IMR-90 (cell line): Measurements from ENCODE around the gene ZNF277. TPM values are rescaled to one million over a fixed set of nuclear protein-coding genes. Genes with fewer than 3 reads are reported as not detected.
A peak's percentile ranks its signal among the peaks of the same experiment; 100 is the strongest.

Source experiments
- ATAC-seq: fragments of 200-7000 bp; cut with Tn5 transposase; 2 replicates; pipeline ENCODE4 v1.9.1; 2020; ENCODE audit warnings: low read depth, mild to moderate bottlenecking, moderate library complexity
- BruUV-seq: library from RNA; stranded (reverse); fragments of 400-500 nt; replicated peaks from 2 replicates; lab custom pipeline; 2021; lab: Mats Ljungman, UMichigan
- CTCF ChIA-PET: fragments of 300-600 bp; formaldehyde crosslinking; extraction: SDS; loops from one replicate; lab custom pipeline; 2021; ENCODE audit warnings: antibody characterized with exemption; lab: Yijun Ruan, JAX
- POLR2A ChIA-PET: fragments of 300-600 bp; sonication (Branson Sonifier 250); formaldehyde crosslinking; loops from one replicate; lab custom pipeline; 2022; ENCODE audit warnings: antibody characterized with exemption; ENCODE audit not compliant: unreplicated experiment; lab: Charles Lee
- DNase-seq: peaks from one replicate; pipeline ENCODE4 v3.0.0; 2013
- H2AFZ ChIP-seq: replicated peaks from 2 replicates; pipeline ENCODE3; 2013; ENCODE audit warnings: low read length, mild to moderate bottlenecking; ENCODE audit not compliant: poor library complexity
- H2AK5ac ChIP-seq: 2 replicates; pipeline ENCODE4 v1.6.1; 2013; ENCODE audit warnings: low read depth, low read length, inconsistent platforms
- H2AK9ac ChIP-seq: replicated peaks from 2 replicates; pipeline ENCODE3; 2013; ENCODE audit warnings: mild to moderate bottlenecking, low read depth, low read length, moderate library complexity; ENCODE audit not compliant: poor library complexity
- H2BK120ac ChIP-seq: 2 replicates; pipeline ENCODE4 v1.6.1; 2013; ENCODE audit warnings: low read depth, low read length, inconsistent platforms
- H2BK15ac ChIP-seq: 3 replicates; pipeline ENCODE4 v1.6.1; 2013; ENCODE audit warnings: low read depth, low read length, inconsistent platforms
- H2BK20ac ChIP-seq: 2 replicates; pipeline ENCODE4 v1.6.1; 2013; ENCODE audit warnings: low read depth, mild to moderate bottlenecking, inconsistent platforms, low read length, moderate library complexity
- H2BK5ac ChIP-seq: 2 replicates; pipeline ENCODE4 v1.6.1; 2013; ENCODE audit warnings: mild to moderate bottlenecking, low read depth, low read length, inconsistent platforms; ENCODE audit not compliant: poor library complexity, severe bottlenecking
- H3K14ac ChIP-seq: replicated peaks from 2 replicates; pipeline ENCODE4 v1.6.1; 2013; ENCODE audit warnings: low read depth, low read length, inconsistent platforms
- H3K18ac ChIP-seq: 2 replicates; pipeline ENCODE4 v1.6.1; 2013; ENCODE audit warnings: low read depth, low read length, control low read depth
- H3K23ac ChIP-seq: 2 replicates; pipeline ENCODE4 v1.6.1; 2013; ENCODE audit warnings: low read depth, low read length, inconsistent platforms
- H3K27ac ChIP-seq: 2 replicates; pipeline ENCODE4 v1.5.1; 2013; ENCODE audit warnings: mild to moderate bottlenecking, control low read depth, low read length; ENCODE audit not compliant: insufficient read depth
- H3K27me3 ChIP-seq: 2 replicates; pipeline ENCODE4 v1.6.1; 2013; ENCODE audit warnings: low read length; ENCODE audit not compliant: control insufficient read depth, insufficient read depth
- H3K36me3 ChIP-seq: 2 replicates; pipeline ENCODE4 v1.6.1; 2013; ENCODE audit warnings: low read length, mixed read lengths; ENCODE audit not compliant: control insufficient read depth, insufficient read depth
- H3K4ac ChIP-seq: 2 replicates; pipeline ENCODE4 v1.6.1; 2013; ENCODE audit warnings: low read depth, low read length, inconsistent platforms
- H3K4me1 ChIP-seq: 2 replicates; pipeline ENCODE4 v1.6.1; 2013; ENCODE audit warnings: low read length, mixed read lengths; ENCODE audit not compliant: control insufficient read depth, insufficient read depth
- H3K4me2 ChIP-seq: 2 replicates; pipeline ENCODE4 v1.6.1; 2013; ENCODE audit warnings: low read depth, mild to moderate bottlenecking, control low read depth, low read length, moderate library complexity
- H3K4me3 ChIP-seq: 2 replicates; pipeline ENCODE4 v1.5.1; 2013; ENCODE audit warnings: low read depth, mild to moderate bottlenecking, control low read depth, low read length, moderate library complexity; ENCODE audit not compliant: insufficient read depth
- H3K56ac ChIP-seq: 2 replicates; pipeline ENCODE4 v1.6.1; 2013; ENCODE audit warnings: low read length, inconsistent platforms; ENCODE audit not compliant: insufficient read depth; ENCODE audit errors: extremely low read depth
- H3K79me1 ChIP-seq, 2 experiments: 2 replicates each; pipeline ENCODE4 v1.6.1; 2013; ENCODE audit warnings: low read length in 2 of 2, inconsistent platforms in 1 of 2, low read depth in 1 of 2
- H3K9ac ChIP-seq: 2 replicates; pipeline ENCODE4 v1.6.1; 2013; ENCODE audit warnings: low read depth, low read length, control low read depth
- H3K9me1 ChIP-seq: 2 replicates; pipeline ENCODE4 v1.6.1; 2013; ENCODE audit warnings: low read length, inconsistent platforms; ENCODE audit not compliant: insufficient read depth
- H3K9me3 ChIP-seq: 2 replicates; pipeline ENCODE4 v1.6.1; 2013; ENCODE audit warnings: low read length; ENCODE audit not compliant: control insufficient read depth, insufficient read depth
- H4K20me1 ChIP-seq: 2 replicates; pipeline ENCODE4 v1.6.1; 2013; ENCODE audit warnings: low read length, inconsistent platforms; ENCODE audit not compliant: insufficient read depth
- H4K5ac ChIP-seq: 2 replicates; pipeline ENCODE4 v1.6.1; 2013; ENCODE audit warnings: mild to moderate bottlenecking, low read depth, low read length, control low read depth
- H4K8ac ChIP-seq, 2 experiments: 2 replicates each; pipeline ENCODE4 v1.6.1; 2013; ENCODE audit warnings: low read depth in 2 of 2, low read length in 2 of 2, control low read depth in 1 of 2, inconsistent platforms in 1 of 2
- H4K91ac ChIP-seq: 2 replicates; pipeline ENCODE4 v1.6.1; 2013; ENCODE audit warnings: low read depth, low read length, inconsistent platforms; ENCODE audit not compliant: insufficient read depth
- MAFK ChIP-seq: IDR thresholded peaks from 2 replicates; pipeline ENCODE4 v1.6.1; 2012; ENCODE audit warnings: low read depth, low read length, improper control_type of control experiment
- WGBS, 2 experiments: methylation state at CpG; one replicate each; pipeline versions ENCODE4 v1.1.5 to v1.1.7; 2013; ENCODE audit warnings: missing lambda C conversion rate in 2 of 2; ENCODE audit not compliant: insufficient read length in 1 of 2; ENCODE audit errors: extremely low coverage in 2 of 2; 5-methylcytosine and 5-hydroxymethylcytosine counted together
- dilution Hi-C: fragments of 300-500 bp; cut with HindIII; formaldehyde crosslinking; loops from one replicate; pipeline ENCODE4 v1.14.3; 2018; ENCODE audit warnings: low sequenced_read_pairs; ENCODE audit not compliant: unreplicated experiment
- in situ Hi-C: fragments of 300-500 bp; cut with MboI; formaldehyde crosslinking; loops from 3 replicates; pipeline ENCODE4 v1.14.3; 2019; ENCODE audit warnings: low sequenced_read_pairs, inconsistent platforms, mixed read lengths
- intact Hi-C: fragments of 100-400 bp; cut with micrococcal nuclease; formaldehyde crosslinking; loops from 2 replicates; pipeline ENCODE4 v1.10.0; 2022
- polyA plus RNA-seq, 3 experiments: library from polyadenylated mRNA; depleted of rRNA; stranded (reverse); fragments of >200 nt; gene quantifications; 2 replicates each; pipeline ENCODE4 v1.2.3, GENCODE V29; 2012; ENCODE audit warnings: low replicate concordance in 1 of 3
- total RNA-seq: library from RNA; depleted of rRNA; stranded (reverse); fragments of >200 nt; gene quantifications from 2 replicates; pipeline ENCODE4 v1.2.3, GENCODE V29; 2012
- TF ChIP-seq, protein P1 (sequence below): conservative IDR thresholded peaks from 2 replicates; pipeline ENCODE4 v1.5.1; 2012; ENCODE audit warnings: mild to moderate bottlenecking, low read depth, low read length, improper control_type of control experiment

The ZNF277 gene
- total and polyA plus RNA-seq, 2 of the 4 experiments (the other 2 are of a cell fraction): 7.3 to 21.3 TPM

DNA sequence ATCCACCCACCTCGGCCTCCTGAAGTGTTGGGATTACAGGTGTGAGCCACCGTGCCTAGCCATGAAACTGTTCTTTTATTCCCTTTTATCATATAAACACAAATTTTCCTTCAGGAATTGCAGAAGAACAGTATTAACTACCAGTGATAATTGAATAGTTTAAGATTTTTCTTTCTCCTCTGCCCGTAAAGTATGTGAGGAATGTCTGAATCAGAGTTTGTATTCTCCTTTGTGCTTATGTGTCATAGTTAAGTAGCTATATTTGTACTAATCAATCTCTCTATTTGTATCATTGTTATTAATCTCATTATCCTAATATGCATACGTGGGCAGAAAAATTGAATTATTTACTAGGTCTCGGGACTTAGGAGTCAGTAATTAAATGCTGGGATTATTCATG lies 83.6 kb downstream of the ZNF277 start:
- Histone ChIP-seq H4K8ac (no peak overlapping the region), H3K4me1 (peaks cover 5% of the 10 kb centered on the region; the same call in 1 of the 2 replicates), H3K27me3 (no peaks in the 10 kb centered on the region), H2AK9ac (no peak overlapping the region), H2AFZ (no peak overlapping the region), H3K4me2 (no peak overlapping the region), H3K23ac (no peak overlapping the region), H2AK5ac (no peak overlapping the region), H3K9me1 (peaks cover 8% of the 10 kb centered on the region), H3K14ac (no peak overlapping the region), H3K27ac (no peak overlapping the region), H3K9me3 (no peaks in the 10 kb centered on the region), H3K79me1 (peaks cover 4 to 8% of the 10 kb centered on the region in 2 experiments; a peak in 2 of 4 replicates), H3K9ac (no peak overlapping the region), H2BK20ac (no peak overlapping the region), H3K56ac (no peak overlapping the region), H3K18ac (no peak overlapping the region), H3K36me3 (peaks cover 6% of the 10 kb centered on the region; the same call in 1 of the 2 replicates), H2BK5ac (no peak overlapping the region), H4K5ac (no peak overlapping the region), H4K20me1 (no peaks in the 10 kb centered on the region), H3K4me3 (no peak overlapping the region), H4K91ac (no peak overlapping the region), H3K4ac (no peak overlapping the region), H2BK120ac (no peak overlapping the region), H2BK15ac (no peak overlapping the region)
- ATAC-seq (peak; percentile 84), DNase-seq (peak; percentile 48)
- no TSS peak for BruUV-seq
- TF ChIP-seq MAFK: peak; percentile 46
- TF ChIP-seq, protein P1, sequence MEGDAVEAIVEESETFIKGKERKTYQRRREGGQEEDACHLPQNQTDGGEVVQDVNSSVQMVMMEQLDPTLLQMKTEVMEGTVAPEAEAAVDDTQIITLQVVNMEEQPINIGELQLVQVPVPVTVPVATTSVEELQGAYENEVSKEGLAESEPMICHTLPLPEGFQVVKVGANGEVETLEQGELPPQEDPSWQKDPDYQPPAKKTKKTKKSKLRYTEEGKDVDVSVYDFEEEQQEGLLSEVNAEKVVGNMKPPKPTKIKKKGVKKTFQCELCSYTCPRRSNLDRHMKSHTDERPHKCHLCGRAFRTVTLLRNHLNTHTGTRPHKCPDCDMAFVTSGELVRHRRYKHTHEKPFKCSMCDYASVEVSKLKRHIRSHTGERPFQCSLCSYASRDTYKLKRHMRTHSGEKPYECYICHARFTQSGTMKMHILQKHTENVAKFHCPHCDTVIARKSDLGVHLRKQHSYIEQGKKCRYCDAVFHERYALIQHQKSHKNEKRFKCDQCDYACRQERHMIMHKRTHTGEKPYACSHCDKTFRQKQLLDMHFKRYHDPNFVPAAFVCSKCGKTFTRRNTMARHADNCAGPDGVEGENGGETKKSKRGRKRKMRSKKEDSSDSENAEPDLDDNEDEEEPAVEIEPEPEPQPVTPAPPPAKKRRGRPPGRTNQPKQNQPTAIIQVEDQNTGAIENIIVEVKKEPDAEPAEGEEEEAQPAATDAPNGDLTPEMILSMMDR: no peak
- in situ Hi-C loops: no loop called here
- intact Hi-C loops: no loop called here
- dilution Hi-C loops: no loop called here
- CTCF ChIA-PET: interaction anchor here (0.9 kb wide), 1 partner anchor 28 kb away, joined by 3 read pairs; no protein-coding TSS in a partner anchor
- WGBS, 2 experiments: no CpG with 5 or more reads among the region's 5 CpGs
- POLR2A ChIA-PET: no interaction called here
